C4-2B (cell line): ENCODE results near the gene TLE2.

Experiments used
- ZFX ChIP-seq: fragments of 450-650 bp; IDR thresholded peaks from 2 replicates; pipeline ENCODE4 v1.6.1; 2017
- TF ChIP-seq, protein P1 (sequence below): fragments of 450-650 bp; conservative IDR thresholded peaks from 2 replicates; pipeline ENCODE4 v1.5.1; 2017; ENCODE audit warnings: mild to moderate bottlenecking

DNA sequence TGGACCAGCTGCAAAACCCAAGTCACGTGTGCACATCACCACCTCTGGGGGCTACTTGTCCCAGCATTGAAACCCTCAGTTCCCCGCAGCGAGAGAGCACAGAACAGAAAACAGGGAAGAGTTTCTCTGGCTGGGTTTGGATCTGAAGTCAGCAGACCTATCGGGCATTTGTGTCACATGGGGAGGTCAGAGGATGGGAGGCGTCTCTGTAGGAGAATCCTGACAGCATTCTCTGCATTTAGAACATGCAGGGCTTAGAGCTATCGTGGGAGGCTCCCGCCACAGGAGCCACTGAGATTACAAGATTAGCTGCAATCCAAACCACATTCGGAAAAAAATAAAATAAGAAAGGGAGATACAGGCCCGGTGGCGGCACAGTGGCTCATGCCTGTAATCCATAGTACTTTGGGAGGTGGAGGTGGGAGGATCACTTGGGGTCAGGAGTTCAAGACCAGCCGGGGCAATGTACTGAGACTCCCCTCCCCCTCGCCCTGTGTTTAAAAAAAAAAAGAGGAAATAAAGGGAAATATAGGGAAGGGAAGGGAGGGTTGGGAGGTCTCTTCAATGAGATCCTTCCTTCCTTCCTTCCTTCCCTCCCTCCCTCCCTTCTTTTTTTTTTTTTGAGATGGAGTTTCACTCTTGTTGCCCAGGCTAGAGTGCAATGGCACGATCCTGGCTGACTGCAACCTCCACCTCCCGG, 54.6 kb downstream of the TLE2 start:
- TF ChIP-seq, protein P1, sequence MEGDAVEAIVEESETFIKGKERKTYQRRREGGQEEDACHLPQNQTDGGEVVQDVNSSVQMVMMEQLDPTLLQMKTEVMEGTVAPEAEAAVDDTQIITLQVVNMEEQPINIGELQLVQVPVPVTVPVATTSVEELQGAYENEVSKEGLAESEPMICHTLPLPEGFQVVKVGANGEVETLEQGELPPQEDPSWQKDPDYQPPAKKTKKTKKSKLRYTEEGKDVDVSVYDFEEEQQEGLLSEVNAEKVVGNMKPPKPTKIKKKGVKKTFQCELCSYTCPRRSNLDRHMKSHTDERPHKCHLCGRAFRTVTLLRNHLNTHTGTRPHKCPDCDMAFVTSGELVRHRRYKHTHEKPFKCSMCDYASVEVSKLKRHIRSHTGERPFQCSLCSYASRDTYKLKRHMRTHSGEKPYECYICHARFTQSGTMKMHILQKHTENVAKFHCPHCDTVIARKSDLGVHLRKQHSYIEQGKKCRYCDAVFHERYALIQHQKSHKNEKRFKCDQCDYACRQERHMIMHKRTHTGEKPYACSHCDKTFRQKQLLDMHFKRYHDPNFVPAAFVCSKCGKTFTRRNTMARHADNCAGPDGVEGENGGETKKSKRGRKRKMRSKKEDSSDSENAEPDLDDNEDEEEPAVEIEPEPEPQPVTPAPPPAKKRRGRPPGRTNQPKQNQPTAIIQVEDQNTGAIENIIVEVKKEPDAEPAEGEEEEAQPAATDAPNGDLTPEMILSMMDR = no peak
- TF ChIP-seq ZFX = no peak
